Hippocampal formation (tissue), 2 donors: ENCODE measurements around the gene RIT1.
A peak's percentile ranks its signal among the peaks of the same experiment; 100 is the strongest.

ENCODE experiments used
- DNase-seq, 2 donors: peaks; one replicate each; lab custom pipeline; 2025; lab: John Stamatoyannopoulos, UW

RIT1 gene

GRCh38 chr1:155892796-155893195 lies 18.4 kb downstream of the RIT1 start:
- no peak for DNase-seq

- DNase-seq, result no peak
Observed at GRCh38 chr1:155890251-155890650, 20.9 kb downstream of the RIT1 start.

- no peak for DNase-seq
Observed at GRCh38 chr1:155889566-155889965, 21.6 kb downstream of the RIT1 start.

- DNase-seq, result no peak
Observed at GRCh38 chr1:155888481-155888880, 22.7 kb downstream of the RIT1 start.

GRCh38 chr1:155884982-155885381 lies 26.2 kb downstream of the RIT1 start:
- no peak for DNase-seq

- DNase-seq, result no peak
Observed at GRCh38 chr1:155884031-155884960, 26.9 kb downstream of the RIT1 start.

- no peak for DNase-seq
Observed at GRCh38 chr1:155882766-155883165, 28.4 kb downstream of the RIT1 start.

- no peak for DNase-seq
Observed at GRCh38 chr1:155882235-155882634, 28.9 kb downstream of the RIT1 start.

GRCh38 chr1:155880950-155881349 lies 30.2 kb downstream of the RIT1 start:
- no peak for DNase-seq

GRCh38 chr1:155880251-155880650 lies 30.9 kb downstream of the RIT1 start:
- no peak for DNase-seq

GRCh38 chr1:155877945-155878344 lies 33.2 kb downstream of the RIT1 start:
- DNase-seq, result no peak

- DNase-seq, result no peak
Observed at GRCh38 chr1:155873860-155874259, 37.3 kb downstream of the RIT1 start.

- peak; percentile 54 to 84 for DNase-seq
Observed at GRCh38 chr1:155872527-155872926, 38.6 kb downstream of the RIT1 start.

- peak; percentile 91 to 95 for DNase-seq
Observed at GRCh38 chr1:155871390-155871789, 39.8 kb downstream of the RIT1 start.

- DNase-seq, result no peak
Observed at GRCh38 chr1:155867766-155868165, 43.4 kb downstream of the RIT1 start.

- no peak for DNase-seq
Observed at GRCh38 chr1:155864393-155864792, 46.8 kb downstream of the RIT1 start.

- DNase-seq, result no peak
Observed at GRCh38 chr1:155861896-155862295, 49.3 kb downstream of the RIT1 start.

GRCh38 chr1:155860970-155861510 lies 50.1 kb downstream of the RIT1 start:
- DNase-seq, result no peak

GRCh38 chr1:155859881-155860871 lies 51.0 kb downstream of the RIT1 start:
- peak; percentile 91 to 92 for DNase-seq

- DNase-seq, result peak; percentile 91 to 98
Observed at GRCh38 chr1:155859234-155859829, 51.8 kb downstream of the RIT1 start, which contains the start of gene SYT11. SYT11 (plus strand) TSS chr1:155859567; CDS start chr1:155859762, 195 bp downstream.

- DNase-seq, result no peak
Observed at GRCh38 chr1:155858800-155859233, 52.3 kb downstream of the RIT1 start.
